Stimulated activated CD4-positive, alpha-beta T cell treated with anti-CD3 and anti-CD28 coated beads, Interleukin-15, amount 100 ng/mL, for 1 hour (primary cell): ENCODE data around the gene TNFRSF8.

Source experiments
- DNase-seq, 2 donors: peaks; one replicate each; pipeline ENCODE4 v3.0.0-alpha.2; 2020; ENCODE audit warnings: low read depth in 1 of 2, low spot score in 1 of 2

The TNFRSF8 gene

DNA sequence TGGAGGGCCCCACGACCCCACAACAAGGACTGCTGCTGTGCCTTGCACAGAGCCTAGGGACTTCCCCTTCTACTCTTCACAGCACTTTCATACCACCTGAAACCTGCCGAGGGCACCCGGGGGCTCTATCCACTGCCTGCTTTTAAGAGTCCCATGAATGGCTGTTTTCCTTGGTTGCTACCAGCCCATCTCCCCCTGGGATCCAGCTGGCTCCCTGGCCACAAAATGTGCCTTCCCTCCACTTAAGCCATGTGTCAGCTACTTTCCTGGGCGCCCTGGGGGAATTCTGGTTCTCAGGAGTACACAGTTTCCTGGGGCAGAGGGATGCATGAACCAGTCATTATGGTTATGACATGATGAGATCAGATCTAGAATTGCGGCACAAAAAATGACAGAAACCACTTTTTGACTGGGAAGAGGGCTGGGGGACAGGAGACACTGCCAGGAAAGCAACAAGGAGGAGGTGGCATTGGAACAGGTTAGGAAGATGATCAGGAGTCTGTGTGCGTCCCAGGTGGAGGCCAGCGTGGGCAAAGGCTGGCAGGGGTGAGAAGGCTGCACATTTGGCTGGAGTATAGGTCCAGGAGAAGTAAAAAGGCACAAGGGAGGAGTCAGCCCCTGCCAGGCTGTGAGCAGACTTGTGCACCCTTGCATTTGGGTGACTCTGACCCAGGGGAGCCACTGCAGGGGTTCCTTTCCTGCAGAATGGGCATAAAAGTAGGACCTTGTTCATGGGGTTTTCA is 3.2 kb upstream of the TNFRSF8 start:
- no peak for DNase-seq

DNA sequence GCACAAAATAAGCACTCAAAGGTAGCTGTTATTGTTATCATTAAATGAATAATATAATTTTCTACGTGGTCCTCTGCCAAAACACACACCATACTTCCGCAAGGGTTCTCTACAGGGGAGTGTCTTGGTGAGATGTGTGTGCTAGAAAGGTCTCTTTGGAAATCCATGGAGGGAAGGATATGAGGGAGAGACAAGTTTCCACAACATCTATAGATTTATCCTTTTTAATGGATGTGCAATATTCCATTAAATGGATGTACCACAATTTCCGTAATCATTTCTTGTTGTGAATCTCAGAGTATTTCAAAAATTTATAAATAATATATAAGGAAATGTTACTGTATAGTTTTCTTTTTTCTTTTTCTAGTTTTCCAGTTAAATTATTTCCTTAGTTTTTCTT is 2.6 kb upstream of the TNFRSF8 start:
- no peak for DNase-seq

DNA sequence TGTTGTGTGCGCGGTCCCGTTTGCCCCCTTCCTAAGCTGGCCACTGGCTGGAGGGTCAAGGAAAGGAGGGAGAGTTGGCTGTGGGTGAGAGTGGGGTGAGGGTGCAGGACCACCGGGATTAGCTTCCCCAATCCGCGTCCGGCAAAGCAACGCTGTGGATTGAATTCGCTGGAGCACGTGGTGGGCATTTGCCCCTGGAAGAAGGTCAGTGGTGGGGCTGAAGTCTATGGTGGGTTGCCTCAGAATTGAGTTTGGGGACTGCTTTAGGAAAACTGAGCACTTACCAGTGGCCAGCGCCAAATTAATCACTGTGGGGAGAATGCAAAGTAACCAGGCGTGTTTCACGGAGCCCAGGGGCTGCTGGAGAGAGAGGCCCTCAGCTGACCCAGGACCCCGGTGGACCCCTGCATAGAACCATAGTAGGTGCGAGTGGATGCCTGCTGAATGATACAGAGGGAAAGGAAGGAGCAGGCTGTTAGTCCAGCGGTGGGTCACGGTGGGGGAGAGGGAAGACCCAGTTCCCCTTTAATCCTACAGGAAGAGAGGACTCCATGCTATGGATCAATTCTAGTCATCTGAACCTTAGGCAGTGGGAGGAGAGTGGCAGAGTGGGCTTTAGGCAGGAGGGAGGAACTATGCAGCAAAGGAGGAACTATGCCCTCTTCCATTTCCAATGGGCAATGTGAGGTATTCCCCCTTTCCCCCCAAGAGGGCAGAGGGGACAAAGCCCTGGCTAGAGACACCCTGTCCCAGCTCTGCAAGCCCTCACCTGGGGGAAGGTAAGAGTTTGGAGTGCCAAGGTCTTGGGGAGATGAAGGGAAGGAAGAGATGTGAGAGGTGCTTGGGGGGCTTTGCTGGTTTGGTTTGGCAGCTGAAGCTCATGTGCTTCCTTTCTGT is 1.2 kb downstream of the TNFRSF8 start:
- no peak for DNase-seq

DNA sequence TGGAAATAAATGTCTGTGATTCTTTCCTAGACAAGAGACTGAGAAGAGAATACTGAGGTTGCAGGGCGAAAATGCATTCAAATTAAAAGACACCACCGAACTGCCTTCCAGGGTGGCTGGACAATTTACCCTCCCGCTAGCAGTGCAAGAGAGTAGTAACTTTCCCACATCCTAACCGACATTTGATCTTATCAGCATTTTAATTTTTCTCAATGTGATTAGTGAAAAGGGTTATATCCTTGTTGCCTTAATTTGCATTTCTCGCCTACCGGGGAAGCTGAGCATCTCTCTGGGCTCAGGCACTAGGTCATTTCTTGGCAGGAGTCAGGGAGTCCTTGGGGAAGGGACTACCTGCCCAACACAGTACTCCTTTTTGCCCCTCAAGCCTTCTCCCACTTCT is 2.8 kb downstream of the TNFRSF8 start:
- no peak for DNase-seq

DNA sequence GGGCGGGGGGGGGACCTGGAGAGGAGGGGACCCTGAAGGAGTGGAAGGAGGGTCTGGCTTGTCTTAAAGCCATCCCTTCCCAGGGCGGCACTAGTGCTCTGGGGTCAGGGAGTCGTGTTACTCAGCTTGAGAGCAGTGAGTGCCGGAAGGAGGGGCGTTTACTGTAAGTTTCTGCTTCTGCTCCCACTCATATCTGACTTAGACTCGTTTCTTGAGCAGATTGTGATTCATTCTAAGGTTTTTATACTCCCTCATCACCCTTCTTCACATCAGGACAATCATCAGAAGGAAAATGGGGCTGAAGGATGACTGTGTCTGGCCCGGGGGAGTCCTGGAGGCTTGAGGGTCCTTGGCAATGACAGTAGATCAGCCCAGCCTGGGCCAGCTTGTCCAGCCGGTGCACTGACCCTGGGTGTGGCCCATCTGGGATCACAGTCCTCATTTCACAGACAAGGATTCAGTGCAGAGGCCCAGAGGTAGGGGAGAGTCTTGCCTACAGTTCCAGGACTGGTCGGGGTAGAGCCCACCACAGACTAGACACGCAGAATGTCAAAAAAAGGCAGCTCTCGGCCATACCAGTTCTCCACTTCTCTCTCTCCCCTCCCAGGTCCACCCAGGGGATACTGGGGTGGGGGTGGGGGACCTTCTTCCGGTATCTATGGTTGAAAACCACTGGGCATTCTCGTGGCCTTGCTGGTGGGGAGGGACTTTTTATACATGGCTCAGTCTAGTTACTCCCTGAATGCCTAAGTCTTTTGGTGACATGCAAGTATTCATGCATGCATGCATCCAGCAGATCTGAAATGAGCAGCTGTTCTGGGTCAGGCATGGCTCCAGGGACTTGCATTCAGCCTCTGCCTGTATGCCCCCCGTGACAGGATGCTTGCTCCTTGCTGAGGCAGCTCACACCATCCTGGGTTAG is 5.1 kb downstream of the TNFRSF8 start:
- no peak for DNase-seq

DNA sequence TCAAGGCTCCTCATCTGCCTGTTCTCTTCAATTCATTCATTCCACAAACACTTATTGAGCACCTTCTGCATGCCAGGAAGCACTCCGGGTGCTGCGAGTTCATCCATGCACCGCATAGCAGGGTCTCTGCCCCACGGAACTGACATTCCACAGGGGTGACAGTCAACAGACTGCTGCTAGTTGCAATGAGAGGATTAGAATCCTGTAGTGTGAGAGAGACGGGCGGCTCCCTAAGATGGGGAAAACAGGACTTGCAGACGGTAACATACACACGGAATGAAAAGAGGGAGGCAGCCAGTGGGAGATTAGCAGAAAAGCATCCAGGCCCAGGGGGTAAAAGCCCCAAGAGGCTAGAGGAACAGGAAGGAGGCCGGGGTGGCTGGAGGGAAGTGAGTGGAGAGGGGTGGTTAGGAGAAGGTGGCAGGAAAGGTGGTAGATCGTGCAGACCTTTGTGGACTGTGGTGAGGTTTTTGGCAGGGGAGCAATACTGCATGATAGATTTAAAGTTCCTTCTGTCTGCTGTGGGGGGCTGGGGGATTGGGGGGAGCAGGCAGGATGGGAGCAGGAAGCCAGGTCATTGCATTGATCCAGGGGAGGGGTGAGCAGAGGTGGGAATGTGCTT is 6.6 kb downstream of the TNFRSF8 start:
- DNase-seq = no peak

DNA sequence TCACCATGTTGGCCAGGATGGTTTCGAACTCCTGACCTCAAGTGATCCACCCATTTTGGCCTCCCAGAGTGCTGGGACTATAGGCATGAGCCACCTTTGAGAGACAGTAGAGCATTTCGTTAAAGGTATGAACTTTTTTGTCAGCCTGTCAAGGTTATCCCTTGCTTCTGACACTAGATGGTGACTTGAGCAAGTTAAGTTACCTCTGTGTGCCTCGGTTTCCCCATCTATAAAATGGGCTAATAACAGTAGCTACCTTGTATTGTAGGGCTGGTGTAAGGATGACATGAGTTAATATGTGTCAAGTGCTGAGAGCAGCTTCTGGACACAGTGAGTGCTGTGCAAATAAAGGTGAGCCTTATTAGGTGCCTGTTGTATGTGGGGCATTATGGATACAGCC is 8.8 kb downstream of the TNFRSF8 start:
- DNase-seq = no peak

DNA sequence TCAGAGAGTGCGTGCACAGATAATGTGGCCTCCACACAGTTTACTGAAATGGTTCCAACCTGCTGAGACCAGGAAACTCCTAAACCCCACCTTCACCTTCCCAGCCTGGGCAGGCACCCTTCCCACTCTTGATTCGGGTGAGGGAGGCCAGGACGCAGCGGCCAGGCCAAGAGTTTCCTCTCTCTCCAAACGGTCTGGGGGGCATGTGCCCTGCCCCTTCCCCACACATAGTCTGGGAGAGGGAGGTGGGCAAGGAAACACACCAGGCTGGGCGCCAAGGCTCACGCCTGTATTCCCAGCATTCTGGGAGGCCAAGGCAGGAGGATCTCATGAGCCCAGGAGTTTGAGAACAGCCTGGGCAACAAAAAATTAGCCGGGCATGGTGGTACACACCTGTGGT is 9.6 kb downstream of the TNFRSF8 start:
- no peak for DNase-seq

DNA sequence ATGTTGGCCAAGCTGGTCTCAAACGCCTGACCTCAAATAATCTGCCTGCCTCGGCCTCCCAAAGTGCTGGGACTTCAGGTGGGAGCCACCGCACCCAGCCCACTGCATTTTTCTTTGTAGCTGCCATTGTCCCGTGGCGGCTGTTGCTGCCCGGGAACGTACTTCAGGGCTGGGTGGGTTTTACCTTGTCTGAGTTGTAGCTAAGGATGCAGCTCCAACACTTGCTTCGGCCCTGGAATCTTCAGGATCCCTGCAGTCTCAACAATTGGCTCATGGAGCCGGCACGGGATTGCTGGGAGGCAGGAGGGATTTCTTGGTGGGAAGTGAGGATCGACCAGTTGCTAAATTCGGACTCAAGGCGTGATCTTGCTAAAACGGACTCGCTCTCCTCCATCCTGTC is 10.7 kb downstream of the TNFRSF8 start:
- DNase-seq = no peak

DNA sequence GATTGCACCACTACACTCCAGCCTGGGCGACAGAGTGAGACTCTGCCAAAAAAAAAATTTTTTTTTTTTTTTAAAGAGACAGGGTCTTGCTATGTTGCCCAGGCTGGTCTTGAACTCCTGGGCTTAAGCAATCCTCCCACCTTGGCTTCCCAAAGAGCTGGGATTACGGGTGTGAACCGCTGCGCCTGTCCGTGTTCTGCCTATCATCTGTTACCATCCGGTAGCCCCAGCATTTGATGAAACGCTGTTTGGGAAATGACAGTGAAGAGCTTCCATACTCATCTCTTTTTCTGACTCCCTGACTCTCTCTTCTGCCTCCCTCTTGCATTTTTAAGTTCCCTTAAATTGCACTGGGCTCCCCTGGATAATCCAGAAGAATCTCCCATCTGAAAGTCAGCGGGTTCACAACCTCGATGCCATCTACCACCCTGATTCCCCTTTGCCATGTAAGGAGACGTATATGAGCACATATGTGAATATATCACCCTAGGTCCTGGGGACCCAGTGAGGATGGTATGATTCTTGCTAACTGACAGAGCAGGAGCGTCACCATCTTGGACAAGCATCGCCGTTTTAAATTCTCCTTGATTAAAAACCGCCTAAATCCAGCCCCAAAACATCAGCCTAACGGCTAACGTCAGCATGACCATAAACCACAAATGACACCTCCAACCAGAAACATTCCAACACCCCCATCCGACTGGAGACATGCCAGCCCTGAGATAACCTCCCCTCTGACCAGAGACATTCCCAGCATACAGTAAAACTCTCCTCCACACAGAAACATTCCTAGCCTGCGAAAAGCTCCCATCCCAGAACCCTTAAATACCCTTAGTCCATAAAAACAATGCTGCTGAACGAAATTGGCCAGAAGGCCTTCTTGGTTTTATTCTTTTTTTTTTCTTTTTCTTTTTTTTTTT is 12.4 kb downstream of the TNFRSF8 start:
- no peak for DNase-seq

DNA sequence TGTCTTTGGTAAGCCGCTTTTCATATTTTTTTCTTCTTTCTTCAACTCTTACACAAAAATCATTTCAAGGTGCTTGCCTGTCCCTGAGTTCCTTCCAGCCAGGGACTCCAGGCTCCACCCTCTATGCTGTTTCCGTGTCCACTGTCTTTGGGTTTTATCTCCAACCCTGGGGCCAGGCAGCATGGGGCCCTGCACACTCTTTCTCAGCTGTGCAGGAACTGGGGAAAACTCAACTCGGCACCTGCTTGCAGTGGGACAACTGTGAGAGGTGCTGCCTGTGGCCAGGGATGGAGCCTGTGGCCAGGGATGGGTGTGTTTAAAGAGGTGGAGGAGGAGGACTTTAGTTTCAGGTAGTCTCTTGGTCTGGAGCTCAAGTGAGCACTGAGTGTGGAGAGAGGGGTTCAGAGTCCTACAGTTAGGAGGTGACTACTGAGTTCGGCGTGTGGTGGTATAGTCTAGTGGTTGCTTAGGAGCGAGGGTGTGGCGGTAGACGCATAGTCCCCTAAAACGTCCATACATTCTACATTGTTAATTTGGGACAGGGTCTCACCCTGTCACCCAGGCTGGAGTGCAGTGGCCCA is 13.4 kb downstream of the TNFRSF8 start:
- no peak for DNase-seq

DNA sequence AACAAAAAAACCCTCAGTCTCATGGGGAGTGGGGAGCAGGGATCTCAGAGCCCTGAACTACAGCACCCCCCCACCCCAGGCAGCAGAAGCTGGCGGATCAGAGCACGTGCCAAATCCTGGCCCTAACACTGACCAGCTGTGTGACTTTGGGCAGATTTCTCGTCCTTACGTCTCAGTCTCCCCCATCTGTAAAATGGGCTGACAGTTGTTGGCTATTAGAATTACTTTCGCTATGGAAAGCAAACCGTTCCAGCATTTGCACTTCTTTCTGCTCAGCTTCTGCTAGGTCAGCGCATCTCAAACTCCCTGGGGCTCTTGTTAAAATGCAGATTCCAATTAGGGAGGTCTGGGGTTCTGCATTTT is 15.5 kb downstream of the TNFRSF8 start:
- DNase-seq = no peak

DNA sequence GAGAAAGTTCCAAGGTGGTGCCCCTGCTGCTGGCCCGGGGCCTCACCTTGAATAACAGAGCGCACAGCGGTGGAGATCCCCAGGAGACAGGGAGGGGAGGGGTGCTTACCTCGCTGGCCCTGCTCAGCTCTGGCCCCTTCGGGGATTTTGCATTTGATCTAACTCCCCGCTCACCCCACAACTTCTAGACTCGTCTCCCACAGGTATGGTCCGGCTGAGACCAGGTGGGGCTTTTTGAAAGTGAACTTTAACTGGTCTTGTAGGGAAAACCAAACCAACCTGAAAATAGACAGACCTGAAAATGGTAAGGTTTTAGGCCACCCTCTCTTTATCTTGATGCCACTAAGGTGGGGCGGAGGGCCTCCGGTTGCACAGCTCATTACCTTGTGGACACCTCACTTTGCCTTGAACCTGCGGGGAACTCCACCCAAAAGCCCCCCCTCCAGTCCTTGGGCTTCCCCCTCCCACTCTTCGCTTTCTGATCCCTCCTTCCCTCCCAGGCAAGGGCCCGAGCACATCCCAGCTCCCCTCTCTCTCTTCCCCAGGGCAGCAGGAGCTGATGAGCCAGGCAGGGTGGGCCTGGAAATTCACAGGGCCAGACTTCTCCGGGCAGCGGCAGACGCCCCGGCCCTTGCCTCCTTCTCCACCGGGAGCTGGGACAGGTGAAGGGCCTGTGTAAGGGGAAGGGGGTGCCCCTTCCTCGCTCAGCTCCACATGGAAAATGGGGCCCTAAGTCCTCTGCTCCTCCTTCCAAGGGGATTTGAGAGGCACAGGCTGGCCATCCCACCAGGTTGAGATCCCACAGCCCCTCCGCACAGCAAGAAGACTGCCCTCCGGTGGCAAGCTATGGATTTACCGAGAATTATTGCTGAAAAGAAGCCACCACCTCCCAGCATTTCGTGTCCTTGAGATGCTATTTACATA is 16.1 kb downstream of the TNFRSF8 start:
- no peak for DNase-seq

DNA sequence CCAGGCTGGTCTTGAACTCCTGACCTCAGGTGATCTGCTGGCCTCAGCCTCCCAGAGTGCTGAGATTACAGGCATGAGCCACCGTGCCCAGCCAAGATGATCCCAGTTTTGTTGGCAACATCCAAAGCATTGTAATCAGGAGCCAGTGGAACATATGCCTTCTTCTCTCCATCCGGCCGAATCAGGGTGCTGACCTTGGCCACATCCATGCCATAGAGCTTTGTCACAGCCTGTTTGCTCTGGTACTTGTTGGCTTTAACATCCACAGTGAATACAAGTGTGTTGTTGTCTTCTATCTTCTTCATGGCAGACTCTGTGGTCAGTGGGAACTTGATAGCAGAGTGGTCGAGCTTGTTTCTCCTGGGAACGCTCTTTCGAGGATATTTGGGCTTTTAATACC is 17.1 kb downstream of the TNFRSF8 start:
- DNase-seq = no peak

DNA sequence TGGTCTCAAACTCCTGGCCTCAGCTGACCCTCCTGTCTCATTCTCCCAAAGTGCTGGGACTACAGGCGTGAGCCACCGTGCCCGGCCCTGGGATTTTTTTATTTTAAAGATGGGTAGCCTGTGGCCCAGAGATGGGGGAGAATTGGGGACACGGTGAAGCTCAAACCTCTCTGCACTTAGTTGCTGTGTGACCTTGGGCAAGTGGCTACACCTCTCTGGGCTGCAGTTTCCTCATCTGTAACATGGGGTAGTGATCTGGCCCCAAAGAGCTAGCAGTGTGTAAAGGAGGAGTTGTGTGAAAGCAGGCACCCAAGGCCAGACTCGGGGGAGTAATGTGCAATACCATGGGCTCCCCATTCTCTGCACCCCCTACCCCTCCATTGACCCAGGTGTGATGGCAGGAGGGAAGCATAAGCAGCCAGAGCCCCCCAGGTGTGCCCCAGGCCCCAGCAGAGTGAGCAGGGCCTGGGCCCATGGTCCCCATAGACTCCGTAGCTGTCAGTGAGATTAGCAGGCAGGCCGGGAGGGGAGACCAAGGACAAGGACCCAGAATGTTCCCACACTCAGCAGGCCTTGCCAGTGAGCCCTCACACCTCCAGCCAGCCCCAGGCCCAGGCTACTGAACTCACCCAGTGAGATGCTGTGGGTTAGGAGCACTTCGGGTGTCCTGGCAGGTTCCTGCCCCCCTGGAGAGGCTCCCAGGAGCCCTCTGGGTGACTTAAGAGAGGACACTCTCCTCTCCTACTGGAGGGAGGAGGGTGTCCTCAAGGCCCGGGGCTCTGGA is 17.9 kb downstream of the TNFRSF8 start:
- DNase-seq = no peak

DNA sequence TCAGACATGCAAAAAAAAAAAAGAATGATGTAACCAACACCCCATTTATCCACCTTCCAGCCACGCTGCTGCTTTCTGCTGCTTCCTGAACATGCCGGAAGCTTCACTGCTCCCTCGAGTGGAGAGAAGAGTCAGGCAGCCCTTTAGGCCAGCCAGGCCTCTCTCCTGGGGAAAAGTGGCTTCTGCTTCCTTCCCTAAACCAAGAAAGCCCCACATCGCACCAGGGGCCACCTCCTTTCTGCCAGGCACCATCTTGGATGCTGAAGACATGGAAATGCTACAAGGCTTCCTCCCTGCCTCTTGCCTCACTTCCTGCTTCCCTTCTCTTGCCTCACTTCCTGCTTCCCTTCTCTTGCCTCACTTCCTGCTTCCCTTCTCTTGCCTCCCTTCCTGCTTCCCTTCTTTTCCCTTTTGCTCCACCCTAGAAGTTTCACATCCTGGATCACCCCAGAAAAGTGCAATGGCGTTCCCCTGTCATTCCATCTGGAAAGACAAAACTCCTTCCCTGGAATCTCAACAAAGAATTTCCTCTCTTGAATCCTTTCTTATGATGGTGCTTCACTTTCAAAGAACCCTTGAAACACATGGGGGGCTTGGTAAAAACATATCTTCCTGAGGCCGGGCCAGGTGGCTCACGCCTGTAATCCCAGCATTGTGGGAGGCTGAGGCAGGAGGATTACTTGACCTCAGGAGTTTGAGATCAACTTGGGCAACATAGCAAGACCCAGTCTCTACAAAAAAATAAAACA is 18.7 kb downstream of the TNFRSF8 start:
- no peak for DNase-seq

DNA sequence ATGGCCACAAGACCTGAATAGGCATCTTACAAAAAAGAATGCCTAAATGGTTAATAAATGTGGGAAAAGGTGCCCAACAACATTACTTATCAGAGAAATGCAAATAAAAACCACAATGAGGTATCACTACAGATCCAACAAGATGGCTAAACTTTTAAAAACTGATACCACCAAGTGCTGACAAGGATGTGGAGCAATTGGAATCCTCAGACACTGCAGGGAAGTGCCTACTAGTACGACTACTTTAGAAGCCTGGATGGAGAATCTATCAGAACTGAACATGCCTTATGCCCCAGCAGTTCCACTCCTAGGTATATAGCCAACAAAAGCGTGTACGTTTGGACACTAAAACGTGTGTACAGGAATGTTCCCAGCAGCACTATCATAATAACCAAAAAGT is 19.9 kb downstream of the TNFRSF8 start:
- DNase-seq = no peak
